Sigmoid colon (tissue), 4 donors: ENCODE data around the gene PTPRF.

Experiments used
- EP300 ChIP-seq, 4 donors: sonication (generic); formaldehyde crosslinking; IDR thresholded peaks; one replicate each; pipeline ENCODE4 v1.6.1; 2017; ENCODE audit warnings: antibody characterized with exemption in 4 of 4
- POLR2AphosphoS5 ChIP-seq, 4 donors: sonication (generic); formaldehyde crosslinking; IDR thresholded peaks; one replicate each; pipeline ENCODE4 v1.6.1; 2017; ENCODE audit warnings: antibody characterized with exemption in 4 of 4
- TF ChIP-seq, protein P1 (sequence below), 4 experiments: fragments of 450-650 bp in 3 of 4; fragments of 200-600 bp in 1 of 4; IDR thresholded peaks; one replicate each; pipeline ENCODE4 v1.5.1; 2016 to 2019; ENCODE audit warnings: antibody characterized with exemption in 4 of 4, mild to moderate bottlenecking in 3 of 4, moderate library complexity in 2 of 4

DNA sequence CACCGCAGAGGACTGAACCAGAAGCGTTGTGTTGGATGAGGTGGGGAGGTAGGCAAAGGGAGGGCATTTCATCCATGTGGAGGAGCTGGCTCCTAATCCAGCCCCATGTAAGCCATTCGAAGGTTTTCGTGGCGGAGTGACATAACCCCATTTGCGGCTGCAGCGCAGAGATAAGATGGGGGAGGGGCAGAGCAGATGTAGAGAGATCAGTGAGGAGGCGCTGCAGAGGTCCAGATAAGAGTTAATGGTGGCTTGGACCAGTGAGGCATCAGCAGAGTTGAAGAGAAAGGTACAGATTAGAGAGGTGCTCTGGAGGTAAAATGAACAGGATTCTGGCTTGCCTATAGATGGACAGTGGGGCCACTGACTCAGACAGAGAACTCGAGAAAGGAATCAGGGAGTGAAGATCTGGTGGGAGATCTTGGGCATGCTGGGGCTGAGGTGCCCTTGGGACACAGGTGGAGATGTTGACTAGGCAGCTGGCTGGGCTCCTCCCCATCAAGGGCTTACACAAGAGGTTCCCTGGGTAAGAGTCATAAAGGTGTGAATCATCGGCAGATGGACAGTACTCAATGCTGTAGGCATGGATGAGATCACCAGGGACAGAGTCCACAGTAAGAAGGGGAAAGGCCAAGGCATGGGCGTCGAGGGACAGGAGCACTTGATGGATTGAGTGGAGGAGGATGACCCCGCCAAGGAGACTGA lies 7.8 kb upstream of the PTPRF start:
- TF ChIP-seq, protein P1, sequence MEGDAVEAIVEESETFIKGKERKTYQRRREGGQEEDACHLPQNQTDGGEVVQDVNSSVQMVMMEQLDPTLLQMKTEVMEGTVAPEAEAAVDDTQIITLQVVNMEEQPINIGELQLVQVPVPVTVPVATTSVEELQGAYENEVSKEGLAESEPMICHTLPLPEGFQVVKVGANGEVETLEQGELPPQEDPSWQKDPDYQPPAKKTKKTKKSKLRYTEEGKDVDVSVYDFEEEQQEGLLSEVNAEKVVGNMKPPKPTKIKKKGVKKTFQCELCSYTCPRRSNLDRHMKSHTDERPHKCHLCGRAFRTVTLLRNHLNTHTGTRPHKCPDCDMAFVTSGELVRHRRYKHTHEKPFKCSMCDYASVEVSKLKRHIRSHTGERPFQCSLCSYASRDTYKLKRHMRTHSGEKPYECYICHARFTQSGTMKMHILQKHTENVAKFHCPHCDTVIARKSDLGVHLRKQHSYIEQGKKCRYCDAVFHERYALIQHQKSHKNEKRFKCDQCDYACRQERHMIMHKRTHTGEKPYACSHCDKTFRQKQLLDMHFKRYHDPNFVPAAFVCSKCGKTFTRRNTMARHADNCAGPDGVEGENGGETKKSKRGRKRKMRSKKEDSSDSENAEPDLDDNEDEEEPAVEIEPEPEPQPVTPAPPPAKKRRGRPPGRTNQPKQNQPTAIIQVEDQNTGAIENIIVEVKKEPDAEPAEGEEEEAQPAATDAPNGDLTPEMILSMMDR (IDR thresholded peaks at IDR 0.05) = no peak
- no peak for TF ChIP-seq POLR2AphosphoS5 (IDR thresholded peaks at IDR 0.05)
- TF ChIP-seq EP300 (IDR thresholded peaks at IDR 0.05) = no peak
